IMR-90 (cell line): Measurements from ENCODE around the gene PTPN3. TPM values are rescaled to one million over a fixed set of nuclear protein-coding genes. Genes with fewer than 3 reads are reported as not detected.

Source experiments
- ATAC-seq: fragments of 200-7000 bp; cut with Tn5 transposase; 2 replicates; pipeline ENCODE4 v1.9.1; 2020; ENCODE audit warnings: low read depth, mild to moderate bottlenecking, moderate library complexity
- BruUV-seq: library from RNA; stranded (reverse); fragments of 400-500 nt; replicated peaks from 2 replicates; lab custom pipeline; 2021; lab: Mats Ljungman, UMichigan
- CTCF ChIA-PET: fragments of 300-600 bp; formaldehyde crosslinking; extraction: SDS; loops from one replicate; lab custom pipeline; 2021; ENCODE audit warnings: antibody characterized with exemption; lab: Yijun Ruan, JAX
- POLR2A ChIA-PET: fragments of 300-600 bp; sonication (Branson Sonifier 250); formaldehyde crosslinking; loops from one replicate; lab custom pipeline; 2022; ENCODE audit warnings: antibody characterized with exemption; ENCODE audit not compliant: unreplicated experiment; lab: Charles Lee
- DNase-seq: peaks from one replicate; pipeline ENCODE4 v3.0.0; 2013
- H2AFZ ChIP-seq: replicated peaks from 2 replicates; pipeline ENCODE3; 2013; ENCODE audit warnings: low read length, mild to moderate bottlenecking; ENCODE audit not compliant: poor library complexity
- H2AK5ac ChIP-seq: 2 replicates; pipeline ENCODE4 v1.6.1; 2013; ENCODE audit warnings: low read depth, low read length, inconsistent platforms
- H2AK9ac ChIP-seq: replicated peaks from 2 replicates; pipeline ENCODE3; 2013; ENCODE audit warnings: mild to moderate bottlenecking, low read depth, low read length, moderate library complexity; ENCODE audit not compliant: poor library complexity
- H2BK120ac ChIP-seq: 2 replicates; pipeline ENCODE4 v1.6.1; 2013; ENCODE audit warnings: low read depth, low read length, inconsistent platforms
- H2BK15ac ChIP-seq: 3 replicates; pipeline ENCODE4 v1.6.1; 2013; ENCODE audit warnings: low read depth, low read length, inconsistent platforms
- H2BK20ac ChIP-seq: 2 replicates; pipeline ENCODE4 v1.6.1; 2013; ENCODE audit warnings: low read depth, mild to moderate bottlenecking, inconsistent platforms, low read length, moderate library complexity
- H2BK5ac ChIP-seq: 2 replicates; pipeline ENCODE4 v1.6.1; 2013; ENCODE audit warnings: mild to moderate bottlenecking, low read depth, low read length, inconsistent platforms; ENCODE audit not compliant: poor library complexity, severe bottlenecking
- H3K14ac ChIP-seq: replicated peaks from 2 replicates; pipeline ENCODE4 v1.6.1; 2013; ENCODE audit warnings: low read depth, low read length, inconsistent platforms
- H3K18ac ChIP-seq: 2 replicates; pipeline ENCODE4 v1.6.1; 2013; ENCODE audit warnings: low read depth, low read length, control low read depth
- H3K23ac ChIP-seq: 2 replicates; pipeline ENCODE4 v1.6.1; 2013; ENCODE audit warnings: low read depth, low read length, inconsistent platforms
- H3K27ac ChIP-seq: 2 replicates; pipeline ENCODE4 v1.5.1; 2013; ENCODE audit warnings: mild to moderate bottlenecking, control low read depth, low read length; ENCODE audit not compliant: insufficient read depth
- H3K27me3 ChIP-seq: 2 replicates; pipeline ENCODE4 v1.6.1; 2013; ENCODE audit warnings: low read length; ENCODE audit not compliant: control insufficient read depth, insufficient read depth
- H3K36me3 ChIP-seq: 2 replicates; pipeline ENCODE4 v1.6.1; 2013; ENCODE audit warnings: low read length, mixed read lengths; ENCODE audit not compliant: control insufficient read depth, insufficient read depth
- H3K4ac ChIP-seq: 2 replicates; pipeline ENCODE4 v1.6.1; 2013; ENCODE audit warnings: low read depth, low read length, inconsistent platforms
- H3K4me1 ChIP-seq: 2 replicates; pipeline ENCODE4 v1.6.1; 2013; ENCODE audit warnings: low read length, mixed read lengths; ENCODE audit not compliant: control insufficient read depth, insufficient read depth
- H3K4me2 ChIP-seq: 2 replicates; pipeline ENCODE4 v1.6.1; 2013; ENCODE audit warnings: low read depth, mild to moderate bottlenecking, control low read depth, low read length, moderate library complexity
- H3K4me3 ChIP-seq: 2 replicates; pipeline ENCODE4 v1.5.1; 2013; ENCODE audit warnings: low read depth, mild to moderate bottlenecking, control low read depth, low read length, moderate library complexity; ENCODE audit not compliant: insufficient read depth
- H3K56ac ChIP-seq: 2 replicates; pipeline ENCODE4 v1.6.1; 2013; ENCODE audit warnings: low read length, inconsistent platforms; ENCODE audit not compliant: insufficient read depth; ENCODE audit errors: extremely low read depth
- H3K79me1 ChIP-seq, 2 experiments: 2 replicates each; pipeline ENCODE4 v1.6.1; 2013; ENCODE audit warnings: low read length in 2 of 2, inconsistent platforms in 1 of 2, low read depth in 1 of 2
- H3K9ac ChIP-seq: 2 replicates; pipeline ENCODE4 v1.6.1; 2013; ENCODE audit warnings: low read depth, low read length, control low read depth
- H3K9me1 ChIP-seq: 2 replicates; pipeline ENCODE4 v1.6.1; 2013; ENCODE audit warnings: low read length, inconsistent platforms; ENCODE audit not compliant: insufficient read depth
- H3K9me3 ChIP-seq: 2 replicates; pipeline ENCODE4 v1.6.1; 2013; ENCODE audit warnings: low read length; ENCODE audit not compliant: control insufficient read depth, insufficient read depth
- H4K20me1 ChIP-seq: 2 replicates; pipeline ENCODE4 v1.6.1; 2013; ENCODE audit warnings: low read length, inconsistent platforms; ENCODE audit not compliant: insufficient read depth
- H4K5ac ChIP-seq: 2 replicates; pipeline ENCODE4 v1.6.1; 2013; ENCODE audit warnings: mild to moderate bottlenecking, low read depth, low read length, control low read depth
- H4K8ac ChIP-seq, 2 experiments: 2 replicates each; pipeline ENCODE4 v1.6.1; 2013; ENCODE audit warnings: low read depth in 2 of 2, low read length in 2 of 2, control low read depth in 1 of 2, inconsistent platforms in 1 of 2
- H4K91ac ChIP-seq: 2 replicates; pipeline ENCODE4 v1.6.1; 2013; ENCODE audit warnings: low read depth, low read length, inconsistent platforms; ENCODE audit not compliant: insufficient read depth
- BHLHE40 ChIP-seq: fragments of 150-350 bp; IDR thresholded peaks from 2 replicates; pipeline ENCODE4 v1.6.1; 2016; ENCODE audit warnings: mild to moderate bottlenecking, low read depth, low read length
- CEBPB ChIP-seq: IDR thresholded peaks from 2 replicates; pipeline ENCODE4 v1.6.1; 2012; ENCODE audit warnings: low read depth, low read length, improper control_type of control experiment
- CHD1 ChIP-seq: IDR thresholded peaks from 2 replicates; pipeline ENCODE4 v1.6.1; 2012; ENCODE audit warnings: low read depth, low read length, improper control_type of control experiment
- CTCF ChIP-seq: conservative IDR thresholded peaks from 2 replicates; pipeline ENCODE4 v1.5.1; 2012; ENCODE audit warnings: mild to moderate bottlenecking, low read depth, low read length, improper control_type of control experiment
- ELK1 ChIP-seq: fragments of 150-350 bp; IDR thresholded peaks from 2 replicates; pipeline ENCODE4 v1.6.1; 2016; ENCODE audit warnings: low read depth, mild to moderate bottlenecking, low read length, moderate library complexity, borderline replicate concordance
- FOS ChIP-seq: fragments of 150-350 bp; IDR thresholded peaks from 2 replicates; pipeline ENCODE4 v1.6.1; 2016; ENCODE audit warnings: low read depth, low read length
- MAFK ChIP-seq: IDR thresholded peaks from 2 replicates; pipeline ENCODE4 v1.6.1; 2012; ENCODE audit warnings: low read depth, low read length, improper control_type of control experiment
- MAZ ChIP-seq: IDR thresholded peaks from 2 replicates; pipeline ENCODE4 v1.6.1; 2012; ENCODE audit warnings: low read depth, mild to moderate bottlenecking, low read length, improper control_type of control experiment, moderate library complexity, borderline replicate concordance
- MXI1 ChIP-seq: IDR thresholded peaks from 2 replicates; pipeline ENCODE4 v1.6.1; 2012; ENCODE audit warnings: low read depth, mild to moderate bottlenecking, low read length, moderate library complexity, borderline replicate concordance
- NFE2L2 ChIP-seq: fragments of 150-350 bp; IDR thresholded peaks from 2 replicates; pipeline ENCODE4 v1.6.1; 2016; ENCODE audit warnings: low read depth, mild to moderate bottlenecking, low read length
- POLR2A ChIP-seq: IDR thresholded peaks from 2 replicates; pipeline ENCODE4 v1.6.1; 2012; ENCODE audit warnings: mild to moderate bottlenecking, low read depth, low read length
- RCOR1 ChIP-seq: IDR thresholded peaks from 2 replicates; pipeline ENCODE4 v1.6.1; 2012; ENCODE audit warnings: mild to moderate bottlenecking, low read length, improper control_type of control experiment; ENCODE audit not compliant: insufficient replicate concordance
- RFX5 ChIP-seq: IDR thresholded peaks from 2 replicates; pipeline ENCODE4 v1.8.0; 2012; ENCODE audit warnings: low read depth, mild to moderate bottlenecking, low read length, moderate library complexity
- SMC3 ChIP-seq: fragments of 150-350 bp; IDR thresholded peaks from 2 replicates; pipeline ENCODE4 v1.6.1; 2016; ENCODE audit warnings: low read depth, mild to moderate bottlenecking, antibody characterized with exemption, low read length, moderate library complexity
- USF2 ChIP-seq: fragments of 150-350 bp; IDR thresholded peaks from 2 replicates; pipeline ENCODE4 v1.6.1; 2017; ENCODE audit warnings: mild to moderate bottlenecking, antibody characterized with exemption, low read length, low read depth
- WGBS, 2 experiments: methylation state at CpG; one replicate each; pipeline versions ENCODE4 v1.1.5 to v1.1.7; 2013; ENCODE audit warnings: missing lambda C conversion rate in 2 of 2; ENCODE audit not compliant: insufficient read length in 1 of 2; ENCODE audit errors: extremely low coverage in 2 of 2; 5-methylcytosine and 5-hydroxymethylcytosine counted together
- dilution Hi-C: fragments of 300-500 bp; cut with HindIII; formaldehyde crosslinking; loops from one replicate; pipeline ENCODE4 v1.14.3; 2018; ENCODE audit warnings: low sequenced_read_pairs; ENCODE audit not compliant: unreplicated experiment
- in situ Hi-C: fragments of 300-500 bp; cut with MboI; formaldehyde crosslinking; loops from 3 replicates; pipeline ENCODE4 v1.14.3; 2019; ENCODE audit warnings: low sequenced_read_pairs, inconsistent platforms, mixed read lengths
- intact Hi-C: fragments of 100-400 bp; cut with micrococcal nuclease; formaldehyde crosslinking; loops from 2 replicates; pipeline ENCODE4 v1.10.0; 2022
- polyA plus RNA-seq, 3 experiments: library from polyadenylated mRNA; depleted of rRNA; stranded (reverse); fragments of >200 nt; gene quantifications; 2 replicates each; pipeline ENCODE4 v1.2.3, GENCODE V29; 2012; ENCODE audit warnings: low replicate concordance in 1 of 3
- total RNA-seq: library from RNA; depleted of rRNA; stranded (reverse); fragments of >200 nt; gene quantifications from 2 replicates; pipeline ENCODE4 v1.2.3, GENCODE V29; 2012

The PTPN3 gene
- total and polyA plus RNA-seq, 2 of the 4 experiments (the other 2 are of a cell fraction): 0.72 to 0.89 TPM

DNA sequence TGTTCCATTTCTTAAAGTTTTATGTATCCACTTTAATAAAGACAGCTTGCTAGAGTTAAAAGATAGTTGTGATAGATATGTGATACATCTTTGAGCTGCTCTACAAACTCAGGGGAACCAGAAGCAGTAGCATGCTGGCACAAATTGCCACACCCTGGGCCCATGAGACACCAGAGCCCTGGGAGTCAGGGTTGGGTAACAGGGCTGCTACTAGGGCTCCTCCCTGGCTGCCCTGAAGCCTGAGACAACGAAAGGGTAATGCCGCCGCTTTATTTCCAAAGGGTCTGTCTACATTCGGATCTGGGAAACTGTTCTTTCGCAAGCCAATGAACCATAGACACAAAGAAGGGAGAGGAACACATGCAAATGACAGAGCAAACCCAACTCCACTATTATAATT is 29.2 kb downstream of the PTPN3 start:
- Histone ChIP-seq H3K4me3 (no peak overlapping the region), H3K4ac (no peak overlapping the region), H3K18ac (no peak overlapping the region), H2AFZ (no peak overlapping the region), H2BK5ac (no peak overlapping the region), H2BK20ac (no peak overlapping the region), H3K23ac (no peak overlapping the region), H4K91ac (no peak overlapping the region), H3K56ac (no peak overlapping the region), H3K14ac (no peak overlapping the region), H4K8ac (no peak overlapping the region), H3K27me3 (peaks cover 2% of the 10 kb centered on the region), H2BK15ac (no peak overlapping the region), H3K79me1 (no peaks in the 10 kb centered on the region; a peak in 1 of 4 replicates), H3K9ac (no peak overlapping the region), H2AK9ac (no peak overlapping the region), H4K20me1 (no peaks in the 10 kb centered on the region), H3K4me2 (no peak overlapping the region), H3K4me1 (no peaks in the 10 kb centered on the region), H3K9me1 (no peaks in the 10 kb centered on the region), H2AK5ac (no peak overlapping the region), H3K9me3 (no peaks in the 10 kb centered on the region), H2BK120ac (no peak overlapping the region), H3K27ac (no peak overlapping the region), H4K5ac (no peak overlapping the region), H3K36me3 (no peaks in the 10 kb centered on the region)
- BruUV-seq: no TSS peak
- ATAC-seq (no peak), DNase-seq (no peak)
- CTCF ChIA-PET: interaction anchor here (1.1 to 1.8 kb wide), 5 partner anchors 8 to 28 kb away, joined by 3 to 12 read pairs (median 9); no protein-coding TSS in a partner anchor
- 93% methylated on average over 5 of the region's 5 CpGs; no CpG with 5 or more reads in 1 of the 2 experiments for WGBS, 2 experiments
- dilution Hi-C loops: no loop called here
- intact Hi-C loops: loop anchor here (2.0 kb wide), 1 partner anchor 30 kb away; no protein-coding TSS in a partner anchor
- POLR2A ChIA-PET: no interaction called here
- TF ChIP-seq USF2 (no peak), FOS (no peak), NFE2L2 (no peak), RFX5 (no peak), MAZ (no peak), CHD1 (no peak), CTCF (no peak), MAFK (no peak), SMC3 (no peak), ELK1 (no peak), POLR2A (no peak), BHLHE40 (no peak), CEBPB (no peak), RCOR1 (no peak), MXI1 (no peak)
- in situ Hi-C loops: no loop called here
